Measurements from ENCODE around the gene LIMK1.

Gene LIMK1

DNA sequence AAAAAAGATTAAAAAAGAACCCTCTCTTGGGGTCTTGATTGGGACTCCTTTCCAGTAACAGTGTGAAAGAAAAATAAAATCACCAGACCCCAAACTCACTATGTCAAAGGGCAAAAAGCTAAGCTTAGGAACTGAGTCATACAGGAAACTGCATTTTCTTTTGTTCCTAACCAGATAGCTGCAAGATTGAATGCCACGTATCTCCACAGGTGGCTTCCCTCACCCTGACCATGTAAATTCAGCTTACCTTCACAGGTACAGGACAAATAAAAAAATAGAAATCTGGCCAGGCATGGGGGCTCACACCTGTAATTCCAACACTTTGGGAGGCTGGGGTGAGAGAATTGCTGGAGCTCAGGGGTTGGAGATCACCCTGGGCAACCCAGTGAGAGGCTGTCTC, 58.1 kb downstream of the LIMK1 start:
- peak; percentile 11 for DNase-seq (ENCODE audit: low read depth)
- TF ChIP-seq, protein P1, sequence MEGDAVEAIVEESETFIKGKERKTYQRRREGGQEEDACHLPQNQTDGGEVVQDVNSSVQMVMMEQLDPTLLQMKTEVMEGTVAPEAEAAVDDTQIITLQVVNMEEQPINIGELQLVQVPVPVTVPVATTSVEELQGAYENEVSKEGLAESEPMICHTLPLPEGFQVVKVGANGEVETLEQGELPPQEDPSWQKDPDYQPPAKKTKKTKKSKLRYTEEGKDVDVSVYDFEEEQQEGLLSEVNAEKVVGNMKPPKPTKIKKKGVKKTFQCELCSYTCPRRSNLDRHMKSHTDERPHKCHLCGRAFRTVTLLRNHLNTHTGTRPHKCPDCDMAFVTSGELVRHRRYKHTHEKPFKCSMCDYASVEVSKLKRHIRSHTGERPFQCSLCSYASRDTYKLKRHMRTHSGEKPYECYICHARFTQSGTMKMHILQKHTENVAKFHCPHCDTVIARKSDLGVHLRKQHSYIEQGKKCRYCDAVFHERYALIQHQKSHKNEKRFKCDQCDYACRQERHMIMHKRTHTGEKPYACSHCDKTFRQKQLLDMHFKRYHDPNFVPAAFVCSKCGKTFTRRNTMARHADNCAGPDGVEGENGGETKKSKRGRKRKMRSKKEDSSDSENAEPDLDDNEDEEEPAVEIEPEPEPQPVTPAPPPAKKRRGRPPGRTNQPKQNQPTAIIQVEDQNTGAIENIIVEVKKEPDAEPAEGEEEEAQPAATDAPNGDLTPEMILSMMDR (IDR thresholded peaks at IDR 0.05; ENCODE audit: insufficient read depth, low read depth, low read length, missing control alignments): no peak
- no peak overlapping the region for H3K4me3 ChIP-seq (ENCODE audit: low read depth, low read length)

DNA sequence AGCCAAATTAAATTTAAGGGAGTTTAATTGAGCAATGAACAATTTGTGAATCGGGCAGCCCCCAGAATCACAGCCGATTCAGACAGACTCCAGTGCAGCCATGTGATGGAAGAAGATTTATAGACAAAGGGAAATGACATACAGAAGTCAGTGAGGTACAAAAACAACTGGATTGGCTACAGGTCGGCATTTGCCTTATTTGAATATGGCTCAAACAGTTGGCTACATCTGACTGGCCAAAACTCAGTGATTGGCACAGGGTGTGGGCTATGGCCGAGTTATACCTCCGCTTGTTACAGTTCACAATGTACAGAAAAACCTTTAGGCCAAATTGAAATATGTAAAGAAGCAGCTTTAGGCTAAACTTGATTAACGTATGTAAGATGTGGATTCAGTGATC, 59.8 kb downstream of the LIMK1 start:
- DNase-seq (ENCODE audit: low read depth): no peak
- TF ChIP-seq, protein P1 (IDR thresholded peaks at IDR 0.05; ENCODE audit: insufficient read depth, low read depth, low read length, missing control alignments): no peak
- no peak overlapping the region for H3K4me3 ChIP-seq (ENCODE audit: low read depth, low read length)

DNA sequence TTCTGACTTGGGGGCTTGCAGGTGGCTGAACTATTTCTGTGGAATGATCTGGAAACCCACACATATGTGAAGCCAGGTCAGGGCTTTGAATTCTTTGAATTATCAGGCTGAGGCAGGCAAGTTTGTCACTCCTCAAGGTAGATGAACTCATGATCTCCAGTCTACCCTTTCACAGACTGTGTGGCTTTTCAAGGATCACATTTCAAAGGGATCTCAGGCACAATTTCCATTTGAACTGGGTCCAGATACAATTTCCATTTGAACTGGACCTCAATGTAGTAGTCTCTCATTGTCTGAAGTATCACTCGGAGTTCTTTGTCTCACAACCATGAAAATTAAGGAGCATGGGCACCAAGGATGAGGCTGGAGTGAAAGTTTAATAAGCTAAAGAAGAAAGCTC, 64.9 kb downstream of the LIMK1 start:
- TF ChIP-seq, protein P1 (IDR thresholded peaks at IDR 0.05; ENCODE audit: insufficient read depth, low read depth, low read length, missing control alignments): no peak
- H3K4me3 ChIP-seq (ENCODE audit: low read depth, low read length): no peak overlapping the region
- DNase-seq (ENCODE audit: low read depth): no peak

DNA sequence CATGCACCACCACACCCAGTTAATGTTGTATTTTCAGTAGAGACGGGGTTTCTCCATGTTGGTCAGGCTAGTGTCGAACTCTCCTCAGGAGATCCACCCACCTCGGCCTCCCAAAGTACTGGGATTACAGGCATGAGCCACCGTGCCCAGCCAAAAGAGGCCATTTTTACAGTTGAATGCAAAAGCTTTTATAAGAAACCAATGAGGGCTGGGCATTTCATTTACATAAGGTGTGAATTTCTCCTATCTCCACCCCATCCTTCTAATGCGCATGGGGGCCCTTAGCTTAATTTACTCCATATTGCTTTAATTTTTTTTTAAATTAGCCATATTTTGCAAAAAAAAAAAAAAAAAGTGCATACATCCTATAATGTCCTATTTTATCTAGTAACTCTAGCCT, 65.5 kb downstream of the LIMK1 start:
- TF ChIP-seq, protein P1 (IDR thresholded peaks at IDR 0.05; ENCODE audit: insufficient read depth, low read depth, low read length, missing control alignments): no peak
- no peak for DNase-seq (ENCODE audit: low read depth)
- H3K4me3 ChIP-seq (ENCODE audit: low read depth, low read length): no peak overlapping the region

DNA sequence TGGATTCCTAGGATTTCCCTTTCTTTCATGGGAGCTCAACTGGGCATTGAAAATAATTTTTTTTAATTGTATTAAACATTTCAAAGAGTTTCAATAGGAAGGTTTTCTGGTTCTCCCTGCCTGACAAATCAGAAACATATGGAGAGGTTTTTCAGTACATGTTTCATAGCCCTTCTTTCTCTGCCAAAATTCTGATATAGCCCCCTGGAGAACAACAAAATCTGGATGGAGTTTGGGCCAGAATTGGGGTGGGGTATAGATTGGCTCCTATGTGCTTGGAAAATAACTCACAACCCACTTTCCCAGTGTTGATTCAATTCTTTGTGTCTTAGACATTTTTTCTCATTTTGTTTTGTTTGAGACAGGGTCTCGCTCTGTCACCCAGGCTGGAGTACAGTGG, 66.0 kb downstream of the LIMK1 start:
- no peak overlapping the region for H3K4me3 ChIP-seq (ENCODE audit: low read depth, low read length)
- no peak for DNase-seq (ENCODE audit: low read depth)
- TF ChIP-seq, protein P1 (IDR thresholded peaks at IDR 0.05; ENCODE audit: insufficient read depth, low read depth, low read length, missing control alignments): no peak

DNA sequence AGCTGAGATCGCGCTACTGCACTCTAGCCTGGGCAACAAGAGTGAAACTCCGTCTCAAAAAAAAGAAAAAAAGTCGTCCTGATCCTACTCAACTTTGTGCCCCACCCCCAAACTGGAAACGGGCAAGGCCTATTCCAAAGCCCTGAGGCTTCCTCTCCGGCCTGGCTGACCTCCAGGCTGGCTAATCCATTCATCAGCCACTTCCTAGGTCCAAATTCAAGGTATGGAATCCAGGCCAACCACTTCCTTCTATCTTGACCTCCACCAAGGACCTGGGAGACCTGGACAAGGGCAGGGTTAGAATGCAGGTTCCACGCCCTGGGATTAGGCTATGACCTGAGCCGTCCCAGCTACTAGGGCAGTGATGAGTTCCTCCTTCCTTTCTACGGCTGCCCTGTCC, 70.1 kb downstream of the LIMK1 start:
- DNase-seq (ENCODE audit: low read depth): no peak
- TF ChIP-seq, protein P1 (IDR thresholded peaks at IDR 0.05; ENCODE audit: insufficient read depth, low read depth, low read length, missing control alignments): no peak
- H3K4me3 ChIP-seq (ENCODE audit: low read depth, low read length): no peak overlapping the region

DNA sequence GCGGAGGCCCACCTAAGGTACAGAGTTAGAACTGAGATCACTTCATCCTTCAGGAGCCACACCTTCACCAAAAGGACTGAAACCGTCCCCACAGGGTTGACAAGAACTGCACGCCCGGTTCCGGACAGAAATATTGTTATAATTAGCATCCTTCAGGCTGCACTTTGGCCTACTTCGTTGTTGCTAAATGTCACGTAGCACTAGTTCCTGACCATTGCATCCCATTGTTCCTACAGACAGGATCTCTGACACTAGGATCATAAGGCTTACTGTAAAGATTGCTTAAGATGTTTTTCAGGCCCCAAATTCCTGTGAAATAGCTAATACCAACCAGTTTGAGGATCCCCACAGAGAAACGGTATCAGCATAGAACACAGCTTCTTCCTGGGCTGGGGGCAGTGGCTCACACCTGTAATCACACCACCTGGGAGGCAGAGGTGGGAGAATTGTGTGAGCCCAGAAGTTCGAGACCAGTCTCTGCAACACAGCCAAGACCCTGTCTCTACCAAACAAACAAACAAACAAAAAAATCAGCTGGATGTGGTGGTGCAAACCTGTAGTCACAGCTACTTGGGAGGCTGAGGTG, 72.3 kb downstream of the LIMK1 start:
- H3K4me3 ChIP-seq (ENCODE audit: low read depth, low read length): no peak overlapping the region
- DNase-seq (ENCODE audit: low read depth): no peak
- TF ChIP-seq, protein P1 (IDR thresholded peaks at IDR 0.05; ENCODE audit: insufficient read depth, low read depth, low read length, missing control alignments): no peak
